Measurements from ENCODE around the gene EFHD2. TPM values are rescaled to one million over a fixed set of nuclear protein-coding genes. Genes with fewer than 3 reads are reported as not detected.
"Not testable (repeated sequence)": the region's sequence is repeated elsewhere in the genome, so short reads cannot be mapped to it uniquely, and the experiment has no call there.

EFHD2 gene
- total RNA-seq, 6 experiments from 2014 or later, result 41.2 to 67.2 (median 65.3) TPM

DNA sequence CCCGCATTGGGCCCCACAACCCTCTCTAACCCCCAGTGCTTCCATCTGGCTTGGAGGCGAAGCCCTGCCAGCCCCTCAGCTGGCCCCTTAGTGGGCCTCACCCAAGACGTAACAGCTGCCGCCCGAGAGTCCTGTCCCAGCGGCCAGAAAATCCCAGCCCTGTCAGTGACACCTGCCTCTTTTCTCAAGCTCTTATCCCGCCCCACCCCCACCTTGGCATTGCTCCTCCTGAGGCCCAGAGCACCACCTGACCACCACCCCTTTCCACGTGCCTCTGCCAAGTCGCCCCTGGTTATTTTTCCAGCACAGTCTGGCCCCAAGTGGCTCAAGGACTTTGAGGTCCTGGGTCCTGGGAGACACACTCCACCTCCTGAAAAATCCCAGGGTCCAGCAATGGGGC is 22.6 kb downstream of the EFHD2 start:
- DNase-seq, result no peak
- Mint-ChIP-seq H3K4me3 (no peak overlapping the region), H3K4me1 (ENCODE audit: low read depth) (peaks cover 22% of the 10 kb centered on the region), H3K9me3 (no peaks in the 10 kb centered on the region), H3K27me3 (ENCODE audit: insufficient read depth) (no peaks in the 10 kb centered on the region; the same call in 1 of the 2 replicates), H3K36me3 (ENCODE audit: low read depth) (no peaks in the 10 kb centered on the region), H3K27ac (peak overlapping the region; percentile 60; the same call in 1 of the 2 replicates)
- TF ChIP-seq, protein P1, sequence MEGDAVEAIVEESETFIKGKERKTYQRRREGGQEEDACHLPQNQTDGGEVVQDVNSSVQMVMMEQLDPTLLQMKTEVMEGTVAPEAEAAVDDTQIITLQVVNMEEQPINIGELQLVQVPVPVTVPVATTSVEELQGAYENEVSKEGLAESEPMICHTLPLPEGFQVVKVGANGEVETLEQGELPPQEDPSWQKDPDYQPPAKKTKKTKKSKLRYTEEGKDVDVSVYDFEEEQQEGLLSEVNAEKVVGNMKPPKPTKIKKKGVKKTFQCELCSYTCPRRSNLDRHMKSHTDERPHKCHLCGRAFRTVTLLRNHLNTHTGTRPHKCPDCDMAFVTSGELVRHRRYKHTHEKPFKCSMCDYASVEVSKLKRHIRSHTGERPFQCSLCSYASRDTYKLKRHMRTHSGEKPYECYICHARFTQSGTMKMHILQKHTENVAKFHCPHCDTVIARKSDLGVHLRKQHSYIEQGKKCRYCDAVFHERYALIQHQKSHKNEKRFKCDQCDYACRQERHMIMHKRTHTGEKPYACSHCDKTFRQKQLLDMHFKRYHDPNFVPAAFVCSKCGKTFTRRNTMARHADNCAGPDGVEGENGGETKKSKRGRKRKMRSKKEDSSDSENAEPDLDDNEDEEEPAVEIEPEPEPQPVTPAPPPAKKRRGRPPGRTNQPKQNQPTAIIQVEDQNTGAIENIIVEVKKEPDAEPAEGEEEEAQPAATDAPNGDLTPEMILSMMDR (IDR thresholded peaks at IDR 0.05), result no peak

DNA sequence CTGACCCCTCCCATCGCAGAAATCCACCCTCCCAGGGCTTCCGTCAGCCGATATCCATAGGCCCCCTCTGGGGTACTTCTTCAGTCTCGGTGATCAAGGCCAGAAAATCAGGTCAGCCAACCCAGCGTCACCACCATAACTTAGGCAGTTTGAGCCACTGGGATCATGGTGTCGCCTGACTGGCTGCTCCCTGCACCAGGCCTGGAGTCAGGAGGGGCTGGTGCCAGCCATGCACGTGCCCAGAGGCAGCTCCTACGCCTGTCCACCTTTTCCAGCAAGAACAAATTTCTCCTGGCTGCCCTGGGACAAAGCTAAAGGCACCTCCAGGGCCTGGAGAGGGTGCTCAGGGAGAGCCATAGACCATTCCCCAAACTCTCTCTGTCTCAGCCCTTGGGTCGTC is 23.8 kb downstream of the EFHD2 start:
- TF ChIP-seq, protein P1 (IDR thresholded peaks at IDR 0.05), result no peak

DNA sequence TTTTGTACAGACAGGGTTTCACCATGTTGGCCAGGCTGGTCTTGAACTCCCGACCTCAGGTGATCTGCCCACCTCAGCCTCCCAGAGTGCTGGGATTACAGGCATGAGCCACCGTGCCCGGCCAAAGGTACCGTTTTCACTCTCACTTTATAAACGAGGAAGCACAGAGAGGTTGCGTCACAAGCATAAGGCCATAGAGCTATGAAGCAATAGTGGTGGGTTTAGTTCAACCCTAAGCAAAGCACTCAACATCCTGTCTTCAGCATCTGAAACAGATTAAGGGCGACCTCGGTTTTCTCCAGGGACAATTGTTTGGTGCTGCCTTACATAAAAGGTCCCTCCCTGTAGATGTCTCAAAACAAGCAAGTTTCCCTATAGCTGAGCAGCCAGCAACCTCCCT is 25.1 kb downstream of the EFHD2 start:
- H3K36me3 Mint-ChIP-seq (ENCODE audit: low read depth); H3K9me3 Mint-ChIP-seq; DNase-seq; H3K27ac Mint-ChIP-seq; H3K4me3 Mint-ChIP-seq; H3K27me3 Mint-ChIP-seq (ENCODE audit: insufficient read depth): not testable (repeated sequence)
- peaks cover 19% of the 10 kb centered on the region for H3K4me1 Mint-ChIP-seq (ENCODE audit: low read depth)

More for the DNA sequence above, 23.8 kb downstream of the EFHD2 start:
- no peaks in the 10 kb centered on the region for H3K36me3 Mint-ChIP-seq (ENCODE audit: low read depth)
- no peaks in the 10 kb centered on the region for H3K9me3 Mint-ChIP-seq
- H3K4me1 Mint-ChIP-seq (ENCODE audit: low read depth), result peaks cover 22% of the 10 kb centered on the region
- H3K27me3 Mint-ChIP-seq (ENCODE audit: insufficient read depth), result no peaks in the 10 kb centered on the region
- no peak overlapping the region for H3K4me3 Mint-ChIP-seq
- peak overlapping the region; percentile 60; the same call in 1 of the 2 replicates for H3K27ac Mint-ChIP-seq
- DNase-seq, result no peak

DNA sequence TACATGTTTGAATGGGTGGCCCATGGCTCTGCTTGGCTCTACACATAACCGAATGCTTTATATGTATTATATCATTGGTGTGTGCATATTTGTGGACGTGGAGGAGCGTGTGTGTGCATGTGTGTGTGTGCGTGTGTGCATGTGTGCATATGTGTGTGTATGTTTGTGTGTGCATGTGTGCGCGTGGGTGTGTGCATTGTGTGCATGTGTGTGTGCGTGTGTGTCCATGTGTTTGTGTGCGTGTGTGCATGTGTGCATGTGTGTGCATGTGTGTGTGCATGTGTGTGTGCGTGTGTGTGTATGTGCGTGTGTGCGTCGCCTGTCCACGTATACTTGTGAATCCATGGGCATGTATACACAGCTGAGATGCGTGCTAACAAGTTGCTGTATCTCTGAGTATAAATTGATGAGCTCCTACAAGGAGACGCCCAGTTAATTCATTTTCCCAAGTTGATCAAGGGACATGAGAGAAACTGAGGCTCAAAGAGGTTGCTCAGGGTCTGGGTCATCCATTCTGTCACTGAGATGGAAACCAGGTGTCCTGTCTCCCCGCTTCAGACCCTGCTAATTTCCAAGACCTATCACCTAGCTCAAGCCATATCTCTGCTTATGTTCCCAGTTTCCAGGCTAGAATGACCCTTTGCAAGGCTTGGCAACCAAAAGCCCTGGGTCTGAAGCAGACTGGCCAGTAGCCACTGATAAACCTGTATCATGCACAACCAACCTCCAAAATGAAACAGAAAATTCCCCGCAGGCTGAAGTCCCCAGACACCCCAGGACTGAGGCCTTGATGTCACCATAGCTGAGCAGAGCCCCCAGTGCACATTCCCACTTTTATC is 25.8 kb downstream of the EFHD2 start:
- no peaks in the 10 kb centered on the region for H3K36me3 Mint-ChIP-seq (ENCODE audit: low read depth)
- TF ChIP-seq, protein P1 (IDR thresholded peaks at IDR 0.05), result no peak
- no peak for DNase-seq
- no peaks in the 10 kb centered on the region; the same call in none of the 2 replicates for H3K27me3 Mint-ChIP-seq (ENCODE audit: insufficient read depth)
- no peaks in the 10 kb centered on the region for H3K9me3 Mint-ChIP-seq
- no peak overlapping the region for H3K27ac Mint-ChIP-seq
- no peak overlapping the region for H3K4me3 Mint-ChIP-seq
- H3K4me1 Mint-ChIP-seq (ENCODE audit: low read depth), result peaks cover 12% of the 10 kb centered on the region

DNA sequence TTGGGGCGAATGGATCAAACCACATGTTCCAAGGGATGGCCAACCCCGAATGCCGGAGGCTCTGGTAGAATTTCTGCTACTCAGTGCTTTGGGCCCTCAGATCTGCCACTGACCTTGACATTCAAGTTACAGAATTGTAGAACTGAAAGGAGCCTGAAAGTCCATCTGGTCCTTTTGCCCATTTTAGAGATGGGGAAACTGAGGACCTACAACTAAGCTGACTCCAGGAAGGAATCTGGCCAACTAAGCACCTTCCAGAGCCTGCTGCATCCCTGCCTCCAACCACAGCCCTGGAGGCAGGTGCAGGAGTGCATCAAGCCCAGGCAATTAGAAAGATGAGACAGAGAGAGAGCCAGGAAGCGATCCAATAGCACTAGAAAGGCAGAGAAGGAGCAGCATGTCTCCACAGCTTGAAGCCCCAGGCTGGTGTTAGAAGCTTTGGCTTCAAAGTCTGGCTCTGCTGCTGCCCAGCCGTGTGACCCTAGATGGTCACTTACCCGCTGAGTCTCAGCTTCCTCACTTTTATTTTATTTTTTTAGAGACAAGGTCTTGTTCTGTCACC is 27.3 kb downstream of the EFHD2 start:
- DNase-seq, result no peak
- H3K36me3 Mint-ChIP-seq (ENCODE audit: low read depth), result no peaks in the 10 kb centered on the region
- H3K27me3 Mint-ChIP-seq (ENCODE audit: insufficient read depth), result peaks cover 10% of the 10 kb centered on the region
- no peak overlapping the region for H3K27ac Mint-ChIP-seq
- H3K9me3 Mint-ChIP-seq, result no peaks in the 10 kb centered on the region
- TF ChIP-seq, protein P1 (IDR thresholded peaks at IDR 0.05), result no peak
- H3K4me3 Mint-ChIP-seq, result no peak overlapping the region
- H3K4me1 Mint-ChIP-seq (ENCODE audit: low read depth), result peaks cover 12% of the 10 kb centered on the region

DNA sequence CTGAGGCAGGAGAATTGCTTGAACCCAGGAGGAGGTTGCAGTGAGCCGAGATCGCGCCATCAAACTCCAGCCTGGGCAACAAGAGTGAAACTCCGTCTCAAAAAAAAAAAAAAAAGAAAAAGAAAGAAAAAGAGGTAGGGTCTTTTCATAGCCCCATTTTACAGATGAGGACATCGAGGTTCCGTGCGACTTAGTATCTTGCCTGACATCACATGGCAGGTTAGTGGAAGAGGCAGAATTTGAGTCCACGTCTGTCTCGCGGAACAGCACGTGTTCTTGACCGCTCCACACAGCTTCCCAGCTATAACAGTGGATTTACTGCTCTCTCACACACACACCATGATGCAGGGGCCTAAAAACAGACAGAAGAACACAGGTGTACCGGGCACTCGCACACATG is 29.6 kb downstream of the EFHD2 start:
- peaks cover 15% of the 10 kb centered on the region for H3K27me3 Mint-ChIP-seq (ENCODE audit: insufficient read depth)
- DNase-seq, result no peak
- TF ChIP-seq, protein P1 (IDR thresholded peaks at IDR 0.05), result no peak
- no peak overlapping the region for H3K27ac Mint-ChIP-seq
- H3K9me3 Mint-ChIP-seq, result no peaks in the 10 kb centered on the region
- H3K4me1 Mint-ChIP-seq (ENCODE audit: low read depth), result no peaks in the 10 kb centered on the region
- no peaks in the 10 kb centered on the region for H3K36me3 Mint-ChIP-seq (ENCODE audit: low read depth)
- no peak overlapping the region for H3K4me3 Mint-ChIP-seq
